HG03175 (cell line): Measurements from ENCODE around the gene RTN4RL1.
A peak's percentile ranks its signal among the peaks of the same experiment; 100 is the strongest.

ENCODE experiments used
- ATAC-seq: cut with Tn5 transposase; IDR thresholded peaks from one replicate; pipeline ENCODE4 v1.9.1; 2021; ENCODE audit warnings: mild to moderate bottlenecking, moderate library complexity; ENCODE audit not compliant: unreplicated experiment

RTN4RL1 gene

GRCh38 chr17:2059547-2060384, 34.6 kb upstream of the RTN4RL1 start:
- no peak for ATAC-seq

DNA sequence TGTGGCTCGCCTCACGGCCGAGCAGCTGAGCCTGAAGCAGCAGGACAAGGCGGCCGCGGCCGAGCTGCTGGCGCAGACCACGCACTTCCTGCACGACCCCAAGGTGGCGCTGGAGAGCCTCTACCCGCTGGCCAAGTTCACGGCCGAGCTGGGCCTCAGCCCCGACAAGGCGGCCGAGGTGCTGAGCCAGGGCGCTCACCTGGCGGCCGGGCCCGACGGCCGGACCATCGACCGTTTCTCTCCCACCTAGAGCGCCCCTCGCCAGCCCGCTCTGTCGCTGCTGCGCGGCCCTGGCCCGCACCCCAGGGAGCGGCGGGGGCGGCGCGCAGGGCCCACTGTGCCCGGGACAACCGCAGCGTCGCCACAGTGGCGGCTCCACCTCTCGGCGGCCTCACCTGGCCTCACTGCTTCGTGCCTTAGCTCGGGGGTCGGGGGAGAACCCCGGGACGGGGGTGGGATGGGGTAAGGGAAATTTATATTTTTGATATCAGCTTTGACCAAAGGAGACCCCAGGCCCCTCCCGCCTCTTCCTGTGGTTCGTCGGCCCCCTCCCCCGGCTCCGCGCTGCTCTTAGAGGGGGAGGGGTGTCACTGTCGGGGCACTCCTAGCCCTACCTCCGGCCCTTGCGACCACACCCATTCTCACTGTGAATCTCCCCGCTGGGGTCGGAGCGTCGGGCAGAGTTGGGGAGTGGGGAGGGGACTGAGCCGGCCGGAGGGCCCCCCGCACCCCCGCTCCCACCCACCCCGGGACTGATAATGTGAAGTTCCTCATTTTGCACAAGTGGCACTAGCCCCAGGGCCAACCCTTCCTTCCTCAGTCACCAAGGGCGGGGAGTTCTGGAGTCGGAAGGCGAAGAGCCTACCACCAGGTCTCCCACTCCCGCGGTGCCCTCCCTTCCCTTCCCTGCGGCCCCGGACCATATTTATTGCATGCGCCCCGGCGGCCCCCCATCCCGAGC, 33.7 kb upstream of the RTN4RL1 start:
- no peak for ATAC-seq

DNA sequence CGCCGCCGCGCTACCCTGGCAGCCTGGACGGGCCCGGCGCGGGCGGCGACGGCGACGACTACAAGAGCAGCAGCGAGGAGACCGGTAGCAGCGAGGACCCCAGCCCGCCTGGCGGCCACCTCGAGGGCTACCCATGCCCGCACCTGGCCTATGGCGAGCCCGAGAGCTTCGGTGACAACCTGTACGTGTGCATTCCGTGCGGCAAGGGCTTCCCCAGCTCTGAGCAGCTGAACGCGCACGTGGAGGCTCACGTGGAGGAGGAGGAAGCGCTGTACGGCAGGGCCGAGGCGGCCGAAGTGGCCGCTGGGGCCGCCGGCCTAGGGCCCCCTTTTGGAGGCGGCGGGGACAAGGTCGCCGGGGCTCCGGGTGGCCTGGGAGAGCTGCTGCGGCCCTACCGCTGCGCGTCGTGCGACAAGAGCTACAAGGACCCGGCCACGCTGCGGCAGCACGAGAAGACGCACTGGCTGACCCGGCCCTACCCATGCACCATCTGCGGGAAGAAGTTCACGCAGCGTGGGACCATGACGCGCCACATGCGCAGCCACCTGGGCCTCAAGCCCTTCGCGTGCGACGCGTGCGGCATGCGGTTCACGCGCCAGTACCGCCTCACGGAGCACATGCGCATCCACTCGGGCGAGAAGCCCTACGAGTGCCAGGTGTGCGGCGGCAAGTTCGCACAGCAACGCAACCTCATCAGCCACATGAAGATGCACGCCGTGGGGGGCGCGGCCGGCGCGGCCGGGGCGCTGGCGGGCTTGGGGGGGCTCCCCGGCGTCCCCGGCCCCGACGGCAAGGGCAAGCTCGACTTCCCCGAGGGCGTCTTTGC, 32.8 kb upstream of the RTN4RL1 start:
- no peak for ATAC-seq

- no peak for ATAC-seq
Measured at GRCh38 chr17:2057175-2057759, 32.1 kb upstream of the RTN4RL1 start.

DNA sequence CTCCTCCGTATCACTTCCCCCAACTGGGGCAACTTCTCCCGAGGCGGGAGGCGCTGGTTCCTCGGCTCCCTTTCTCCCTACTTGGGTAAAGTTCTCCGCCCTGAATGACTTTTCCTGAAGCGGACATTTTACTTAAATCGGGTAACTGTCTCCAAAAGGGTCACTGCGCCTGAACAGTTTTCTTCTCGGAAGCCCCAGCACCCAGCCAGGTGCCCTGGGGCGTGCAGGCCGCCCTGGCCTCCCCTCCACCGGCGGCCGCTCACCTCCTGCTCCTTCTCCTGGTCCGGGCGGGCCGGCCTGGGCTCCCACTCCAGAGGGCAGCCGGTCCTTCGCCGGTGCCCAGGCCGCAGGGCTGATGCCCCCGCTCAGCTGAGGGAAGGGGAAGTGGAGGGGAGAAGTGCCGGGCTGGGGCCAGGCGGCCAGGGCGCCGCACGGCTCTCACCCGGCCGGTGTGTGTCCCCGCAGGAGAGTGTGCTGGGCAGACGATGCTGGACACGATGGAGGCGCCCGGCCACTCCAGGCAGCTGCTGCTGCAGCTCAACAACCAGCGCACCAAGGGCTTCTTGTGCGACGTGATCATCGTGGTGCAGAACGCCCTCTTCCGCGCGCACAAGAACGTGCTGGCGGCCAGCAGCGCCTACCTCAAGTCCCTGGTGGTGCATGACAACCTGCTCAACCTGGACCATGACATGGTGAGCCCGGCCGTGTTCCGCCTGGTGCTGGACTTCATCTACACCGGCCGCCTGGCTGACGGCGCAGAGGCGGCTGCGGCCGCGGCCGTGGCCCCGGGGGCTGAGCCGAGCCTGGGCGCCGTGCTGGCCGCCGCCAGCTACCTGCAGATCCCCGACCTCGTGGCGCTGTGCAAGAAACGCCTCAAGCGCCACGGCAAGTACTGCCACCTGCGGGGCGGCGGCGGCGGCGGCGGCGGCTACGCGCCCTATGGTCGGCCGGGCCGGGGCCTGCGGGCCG, 31.4 kb upstream of the RTN4RL1 start:
- no peak for ATAC-seq

GRCh38 chr17:2055292-2056205, 30.4 kb upstream of the RTN4RL1 start:
- ATAC-seq: no peak

- peak; percentile 41 for ATAC-seq
Measured at GRCh38 chr17:2054512-2055291, 29.6 kb upstream of the RTN4RL1 start, which contains the start of gene HIC1. Gene HIC1 (plus strand): TSS chr17:2055103. CDS start chr17:2056691, 1,588 bp downstream.

DNA sequence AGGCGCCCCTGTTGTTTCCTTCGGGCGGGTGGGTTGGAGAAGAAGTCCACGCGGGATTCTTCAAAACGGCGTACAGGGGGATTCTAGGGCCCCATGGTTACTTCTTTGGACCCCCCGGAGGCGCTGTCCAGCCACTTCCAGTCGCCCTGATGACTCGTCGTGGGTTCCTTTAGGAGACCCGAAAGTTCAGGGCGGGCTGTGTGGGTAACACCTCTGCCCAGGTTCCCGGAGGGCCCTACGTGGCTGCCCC, 29.1 kb upstream of the RTN4RL1 start:
- ATAC-seq: no peak

DNA sequence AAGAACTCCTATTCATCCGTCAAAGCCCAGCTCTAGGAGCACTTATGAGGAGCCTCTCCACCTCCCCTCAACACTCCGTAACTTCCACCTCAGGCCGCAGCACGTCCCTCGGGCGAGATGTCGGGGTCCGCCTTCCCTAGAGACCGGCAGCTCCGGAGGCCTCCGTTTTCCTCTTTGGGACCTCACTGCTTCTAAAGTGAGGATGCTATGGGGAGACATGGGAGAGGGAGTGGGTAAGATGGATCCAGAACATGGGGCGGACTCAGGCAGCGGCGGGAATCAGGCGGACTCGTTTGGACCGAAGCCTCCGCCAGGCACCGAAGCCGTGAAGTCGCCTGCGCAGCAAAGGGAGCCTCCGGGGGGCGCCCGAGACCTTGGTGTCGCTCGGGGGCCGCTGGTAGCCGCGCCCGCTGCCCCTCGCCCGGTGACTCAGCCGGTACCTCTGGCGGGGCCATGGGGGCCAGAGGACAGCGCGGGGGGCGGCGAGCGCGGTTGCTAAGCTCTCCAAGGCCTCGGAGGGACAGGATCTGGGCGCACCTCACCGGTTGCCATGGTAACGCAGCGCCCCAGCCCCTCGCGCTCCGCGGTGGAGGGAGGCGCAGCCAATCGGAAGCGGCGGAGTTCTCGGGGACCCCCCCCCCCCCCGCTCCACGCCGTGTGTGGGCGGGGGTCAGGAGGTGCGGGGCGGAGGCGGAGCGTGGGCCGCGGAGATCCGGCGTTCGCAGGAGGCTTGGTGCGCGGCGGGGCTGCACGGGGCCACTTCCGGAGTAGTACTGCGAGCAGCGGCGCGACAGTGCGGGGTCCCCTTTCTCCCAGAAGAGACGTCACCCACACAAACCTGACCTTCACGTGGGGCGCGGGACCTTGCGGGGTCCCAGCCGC, 28.5 kb upstream of the RTN4RL1 start:
- no peak for ATAC-seq

- ATAC-seq: no peak
Measured at GRCh38 chr17:2051933-2052559, 26.9 kb upstream of the RTN4RL1 start.

DNA sequence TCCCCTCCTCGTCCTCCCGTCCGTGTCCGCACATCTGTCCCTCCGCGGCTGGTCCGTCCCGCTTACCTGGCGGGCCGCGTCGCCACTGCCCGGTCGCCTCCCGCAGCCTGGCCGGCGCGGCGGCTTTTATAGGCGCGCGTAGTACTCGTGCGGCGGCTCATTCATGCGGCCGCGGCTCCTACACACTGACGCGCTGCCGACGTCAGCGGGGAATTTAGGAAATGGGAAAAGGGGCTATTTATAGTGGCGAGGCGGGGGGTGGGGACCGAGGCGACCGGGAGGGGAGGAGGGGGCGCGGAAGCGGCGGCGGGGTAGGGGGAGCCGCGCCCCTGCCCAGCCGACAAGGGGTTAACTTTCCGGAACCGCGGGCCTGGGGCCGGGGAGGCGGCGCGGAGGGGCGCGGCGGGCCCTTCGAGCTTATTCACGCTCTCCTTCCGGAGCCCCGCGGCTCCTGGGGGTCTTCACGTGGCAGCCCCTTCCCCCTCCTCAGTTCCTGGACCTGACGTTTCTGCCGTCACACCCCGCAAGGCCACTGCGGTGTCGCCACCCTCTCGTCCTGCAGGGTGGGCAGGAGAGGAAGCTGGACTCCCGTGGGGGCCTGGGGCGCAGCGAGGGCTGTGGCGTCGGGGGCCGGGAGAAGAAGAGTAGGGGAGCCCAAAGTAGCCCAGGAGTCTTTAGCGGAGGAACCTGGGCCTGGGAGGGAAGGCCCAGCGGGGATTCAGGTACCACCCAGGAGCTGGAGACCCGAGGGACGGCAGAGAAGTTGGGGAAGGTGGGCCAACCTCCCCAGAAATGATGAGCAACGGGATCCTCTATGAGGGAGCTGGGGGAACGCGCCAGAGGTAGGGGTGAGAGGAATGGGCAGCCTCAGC, 26.2 kb upstream of the RTN4RL1 start:
- ATAC-seq: no peak

DNA sequence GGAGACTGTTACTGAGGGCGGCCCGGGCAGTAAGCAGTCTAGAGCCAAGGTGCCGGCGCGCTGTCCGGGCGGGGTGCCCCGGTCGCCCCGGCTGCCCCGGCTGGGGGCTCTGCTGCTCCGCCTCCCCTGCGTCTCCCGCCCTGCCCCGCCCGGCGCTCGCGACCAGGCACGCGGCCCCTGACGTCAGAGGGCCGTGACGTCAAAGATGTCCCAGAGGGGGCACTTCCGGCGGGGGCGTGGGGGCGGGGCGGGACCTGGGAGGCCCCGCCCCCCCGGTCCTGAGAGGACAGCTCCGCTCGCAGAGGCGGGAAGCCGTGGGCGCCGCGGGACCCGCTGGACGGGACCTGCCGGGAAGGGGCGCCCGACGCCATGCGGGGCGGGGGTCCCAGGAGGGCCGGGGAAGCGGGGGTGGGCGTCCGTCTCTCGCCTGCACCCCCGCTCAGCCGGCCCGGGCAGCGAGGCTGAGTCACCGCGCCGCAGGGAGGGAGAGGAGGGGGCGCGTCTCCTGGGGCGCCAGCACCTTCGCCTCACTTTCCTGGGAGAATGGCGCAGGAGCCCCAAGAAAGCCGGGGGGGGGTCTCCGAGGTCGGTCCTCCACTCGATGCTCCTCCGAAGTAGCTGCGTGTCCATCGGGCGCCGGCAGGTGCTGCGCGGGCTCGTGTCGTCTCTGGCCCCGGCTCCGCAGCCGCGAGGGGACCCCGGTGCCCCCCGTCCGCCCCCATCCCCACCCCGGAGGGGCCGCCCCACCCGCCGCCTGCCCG, 25.3 kb upstream of the RTN4RL1 start:
- ATAC-seq: no peak

GRCh38 chr17:2049333-2050299, 24.5 kb upstream of the RTN4RL1 start:
- peak; percentile 44 for ATAC-seq
